ENCODE results near the gene CCDC34. TPM values are rescaled to one million over a fixed set of nuclear protein-coding genes. Genes with fewer than 3 reads are reported as not detected.
A peak's percentile ranks its signal among the peaks of the same experiment; 100 is the strongest.

Gene CCDC34
- total and polyA plus RNA-seq, 8 donors, result 3.3 to 10.1 (median 4.5) TPM

- intact Hi-C loops (cut with DNase I), result no loop called here
- 64 to 66% methylated on average over 2 of the region's 2 CpGs for WGBS, 2 donors
- no peak for TF ChIP-seq CTCF (IDR thresholded peaks at IDR 0.05)
- ATAC-seq (peak in 3 of 4 donors; percentile 4 to 14 (median 4)), FAIRE-seq (no peak), DNase-seq (no peak)
- peaks cover 0 to 33% (median 0%) of the 10 kb centered on the region in 3 donors for H3K36me3 ChIP-seq
- H3K9me3 ChIP-seq, result no peaks in the 10 kb centered on the region
- peak overlapping the region; percentile 10 to 83 (median 56) for H3K27ac ChIP-seq
- H3K4me3 ChIP-seq, result no peak overlapping the region
- H3K4me1 ChIP-seq, result peaks cover 24 to 65% (median 34%) of the 10 kb centered on the region in 3 donors
- H3K27me3 ChIP-seq, result no peaks in the 10 kb centered on the region
Measured at GRCh38 chr11:27380771-27381170, 17.8 kb upstream of the CCDC34 start.

- 61 to 72% methylated on average over 3 of the region's 3 CpGs for WGBS, 2 donors
- no peak for TF ChIP-seq CTCF (IDR thresholded peaks at IDR 0.05)
- ATAC-seq (no peak), FAIRE-seq (no peak), DNase-seq (no peak)
- intact Hi-C loops (cut with DNase I), result loop anchor here (10.0 kb wide), 1 partner anchor 85 kb away; no protein-coding TSS in a partner anchor
- Histone ChIP-seq H3K4me3 (no peak overlapping the region), H3K9me3 (no peaks in the 10 kb centered on the region), H3K27ac (peak overlapping the region in 2 of 4 donors; percentile 81 to 83), H3K36me3 (peaks cover 0 to 26% (median 0%) of the 10 kb centered on the region in 3 donors), H3K27me3 (no peaks in the 10 kb centered on the region), H3K4me1 (peaks cover 28 to 71% (median 46%) of the 10 kb centered on the region in 3 donors)
Measured at GRCh38 chr11:27379449-27379848, 16.4 kb upstream of the CCDC34 start.

GRCh38 chr11:27375370-27375769 is 12.4 kb upstream of the CCDC34 start:
- FAIRE-seq (no peak), ATAC-seq (peak in 3 of 4 donors; percentile 8 to 61 (median 19)), DNase-seq (no peak)
- Histone ChIP-seq H3K9me3 (no peaks in the 10 kb centered on the region), H3K36me3 (peaks cover 0 to 25% (median 3%) of the 10 kb centered on the region in 3 donors), H3K27ac (peak overlapping the region in 2 of 4 donors; percentile 66 to 74), H3K4me3 (no peak overlapping the region), H3K27me3 (no peaks in the 10 kb centered on the region), H3K4me1 (peaks cover 27 to 78% (median 60%) of the 10 kb centered on the region in 3 donors)
- 39 to 50% methylated on average over 2 of the region's 2 CpGs for WGBS, 2 donors
- intact Hi-C loops (cut with DNase I), result loop anchor here (10.0 kb wide), 1 partner anchor 89 kb away; no protein-coding TSS in a partner anchor
- no peak for TF ChIP-seq CTCF (IDR thresholded peaks at IDR 0.05)

GRCh38 chr11:27373856-27374602 is 11.0 kb upstream of the CCDC34 start:
- Histone ChIP-seq H3K27me3 (no peaks in the 10 kb centered on the region), H3K27ac (peak overlapping the region; percentile 9 to 74 (median 44)), H3K36me3 (peaks cover 0 to 25% (median 3%) of the 10 kb centered on the region in 3 donors), H3K4me1 (peaks cover 24 to 70% (median 47%) of the 10 kb centered on the region in 3 donors), H3K9me3 (no peaks in the 10 kb centered on the region), H3K4me3 (no peak overlapping the region)
- TF ChIP-seq CTCF (IDR thresholded peaks at IDR 0.05), result no peak
- ATAC-seq (peak; percentile 72 to 88 (median 84)), DNase-seq (no peak), FAIRE-seq (peak; percentile 5)
- 12 to 18% methylated on average over 6 of the region's 6 CpGs for WGBS, 2 donors
- intact Hi-C loops (cut with DNase I), result loop anchor here (10.0 kb wide), 1 partner anchor 91 kb away; no protein-coding TSS in a partner anchor
